Amniotic epithelial cell (primary cell): Measurements from ENCODE around the gene CLIC6.

Experiments used
- DNase-seq: peaks from one replicate; pipeline ENCODE4 v3.0.0-alpha.2; 2010; ENCODE audit warnings: low read depth

Gene CLIC6

GRCh38 chr21:34728479-34728878, 59.7 kb downstream of the CLIC6 start:
- no peak for DNase-seq

- no peak for DNase-seq
Measured at GRCh38 chr21:34730194-34730593, 61.4 kb downstream of the CLIC6 start.

GRCh38 chr21:34730756-34731445, 62.1 kb downstream of the CLIC6 start:
- no peak for DNase-seq

GRCh38 chr21:34732388-34732821, 63.6 kb downstream of the CLIC6 start:
- peak; percentile 71 for DNase-seq

- no peak for DNase-seq
Measured at GRCh38 chr21:34733852-34734251, 65.1 kb downstream of the CLIC6 start.

GRCh38 chr21:34734696-34735095, 65.9 kb downstream of the CLIC6 start:
- no peak for DNase-seq

- DNase-seq = no peak
Measured at GRCh38 chr21:34736116-34736874, 67.5 kb downstream of the CLIC6 start.

- DNase-seq = no peak
Measured at GRCh38 chr21:34737115-34737514, 68.3 kb downstream of the CLIC6 start.

GRCh38 chr21:34740198-34740597, 71.4 kb downstream of the CLIC6 start:
- no peak for DNase-seq

- DNase-seq = no peak
Measured at GRCh38 chr21:34743285-34743684, 74.5 kb downstream of the CLIC6 start.

- peak; percentile 22 for DNase-seq
Measured at GRCh38 chr21:34743831-34744230, 75.0 kb downstream of the CLIC6 start.

GRCh38 chr21:34744801-34745200, 76.0 kb downstream of the CLIC6 start:
- DNase-seq = no peak

GRCh38 chr21:34745557-34746255, 76.9 kb downstream of the CLIC6 start:
- DNase-seq = peak; percentile 70

GRCh38 chr21:34748862-34749261, 80.1 kb downstream of the CLIC6 start:
- DNase-seq = no peak

GRCh38 chr21:34754690-34755647, 86.2 kb downstream of the CLIC6 start:
- DNase-seq = no peak

- DNase-seq = peak; percentile 42
Measured at GRCh38 chr21:34761758-34762330, 93.0 kb downstream of the CLIC6 start.

GRCh38 chr21:34762786-34763185, 94.0 kb downstream of the CLIC6 start:
- DNase-seq = peak; percentile 63

GRCh38 chr21:34764715-34765284, 96.0 kb downstream of the CLIC6 start:
- DNase-seq = no peak

GRCh38 chr21:34765619-34766018, 96.8 kb downstream of the CLIC6 start:
- no peak for DNase-seq

GRCh38 chr21:34766862-34767261, 98.1 kb downstream of the CLIC6 start:
- DNase-seq = no peak
